T47D (cell line): ENCODE results near the gene HVCN1.
"Not testable (repeated sequence)": the region's sequence is repeated elsewhere in the genome, so short reads cannot be mapped to it uniquely, and the experiment has no call there.

Experiments used
- DNase-seq, 2 experiments: peaks; one replicate each; pipeline versions ENCODE4 v3.0.0 to v3.0.0-alpha.2; 2011 to 2012; ENCODE audit warnings: low read depth in 1 of 2, low spot score in 1 of 2
- JUND ChIP-seq: IDR thresholded peaks from 2 replicates; pipeline ENCODE4 v1.6.1; 2012; ENCODE audit warnings: low read depth
- in situ Hi-C: cut with HindIII; loops from 2 replicates; pipeline ENCODE4 v1.10.0; 2016; ENCODE audit warnings: low sequenced_read_pairs, low pct_unique_long_range_greater_than_20kb

HVCN1 gene

GRCh38 chr12:110688446-110689280 is at the start of gene HVCN1:
HVCN1 (minus strand) TSS chr12:110689115; CDS start chr12:110683245, 5,870 bp downstream.
- DNase-seq: no peak
- in situ Hi-C loops: no loop called here

GRCh38 chr12:110737532-110737931 is 48.6 kb upstream of the HVCN1 start:
- no peak for TF ChIP-seq JUND
- DNase-seq: no peak
- in situ Hi-C loops: no loop called here

More at GRCh38 chr12:110688446-110689280, at the start of gene HVCN1:
- no peak for TF ChIP-seq JUND

GRCh38 chr12:110737016-110737415 is 48.1 kb upstream of the HVCN1 start:
- in situ Hi-C loops, DNase-seq: not testable (repeated sequence)

- in situ Hi-C loops: no loop called here
- no peak for TF ChIP-seq JUND
- DNase-seq: no peak
Measured at GRCh38 chr12:110733900-110734299, 45.0 kb upstream of the HVCN1 start.

GRCh38 chr12:110733089-110733715 is 44.3 kb upstream of the HVCN1 start:
- in situ Hi-C loops: no loop called here
- TF ChIP-seq JUND: no peak
- DNase-seq: no peak

- no peak for DNase-seq
- in situ Hi-C loops: no loop called here
- TF ChIP-seq JUND: no peak
Measured at GRCh38 chr12:110732572-110732971, 43.7 kb upstream of the HVCN1 start.

- in situ Hi-C loops: no loop called here
- no peak for TF ChIP-seq JUND
Measured at GRCh38 chr12:110731479-110731878, 42.6 kb upstream of the HVCN1 start.

GRCh38 chr12:110728628-110729027 is 39.7 kb upstream of the HVCN1 start:
- no peak for DNase-seq
- no peak for TF ChIP-seq JUND
- in situ Hi-C loops: no loop called here

More at GRCh38 chr12:110731479-110731878, 42.6 kb upstream of the HVCN1 start:
- DNase-seq: no peak

- in situ Hi-C loops: no loop called here
- no peak for DNase-seq
- TF ChIP-seq JUND: no peak
Measured at GRCh38 chr12:110726708-110727369, 37.9 kb upstream of the HVCN1 start.

- in situ Hi-C loops: no loop called here
Measured at GRCh38 chr12:110726028-110726427, 37.1 kb upstream of the HVCN1 start.

GRCh38 chr12:110725267-110725666 is 36.4 kb upstream of the HVCN1 start:
- no peak for TF ChIP-seq JUND
- in situ Hi-C loops: no loop called here
- DNase-seq: no peak

More at GRCh38 chr12:110726028-110726427, 37.1 kb upstream of the HVCN1 start:
- no peak for TF ChIP-seq JUND
- DNase-seq: no peak

- in situ Hi-C loops, DNase-seq: not testable (repeated sequence)
Measured at GRCh38 chr12:110722892-110723291, 34.0 kb upstream of the HVCN1 start.

- in situ Hi-C loops: no loop called here
- TF ChIP-seq JUND: no peak
Measured at GRCh38 chr12:110721570-110721969, 32.7 kb upstream of the HVCN1 start.

More at GRCh38 chr12:110721570-110721969, 32.7 kb upstream of the HVCN1 start:
- no peak for DNase-seq
